Measurements from ENCODE around the gene SMARCC2.
"Not testable (repeated sequence)": the region's sequence is repeated elsewhere in the genome, so short reads cannot be mapped to it uniquely, and the experiment has no call there.

SMARCC2 gene

DNA sequence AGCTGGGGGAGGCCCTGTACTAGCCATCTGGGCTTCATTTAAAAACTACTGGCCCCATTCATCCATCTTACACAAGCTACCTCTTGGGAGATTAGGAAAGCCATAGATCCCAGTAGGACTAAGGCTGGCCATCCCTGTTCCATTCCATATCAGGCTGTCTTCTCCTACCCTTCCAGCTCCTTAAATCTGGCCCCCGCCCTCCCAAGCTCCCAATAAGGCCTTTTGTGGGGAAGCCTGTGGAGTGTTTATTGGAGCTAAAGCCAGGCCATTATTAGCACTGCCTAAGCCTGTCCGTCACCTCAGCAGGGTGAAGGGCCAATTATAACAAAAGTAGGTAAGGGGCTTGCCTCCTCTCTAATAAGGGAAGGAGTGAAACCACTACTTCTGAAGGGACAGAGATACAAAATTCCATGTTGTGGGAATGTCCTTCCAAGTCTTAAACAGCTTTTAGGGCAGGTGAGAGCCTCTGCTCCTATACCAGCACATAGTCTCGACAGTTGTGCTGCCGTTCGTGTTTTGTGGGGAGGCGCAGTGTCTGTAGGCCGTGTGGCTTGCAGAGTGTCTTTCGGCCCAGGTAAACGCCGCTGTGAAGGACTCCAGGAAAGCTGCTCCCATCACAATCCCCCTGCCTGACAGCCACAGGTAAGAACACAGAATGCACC lies 27.5 kb downstream of the SMARCC2 start:
- peak overlapping the region; percentile 53 for H3K4me3 Mint-ChIP-seq
- H3K27ac Mint-ChIP-seq, result peak overlapping the region; percentile 87
- H3K9me3 Mint-ChIP-seq, result no peaks in the 10 kb centered on the region
- H3K36me3 Mint-ChIP-seq, result peaks cover 14% of the 10 kb centered on the region
- peaks cover 38% of the 10 kb centered on the region for H3K4me1 Mint-ChIP-seq
- H3K27me3 Mint-ChIP-seq, result no peaks in the 10 kb centered on the region

DNA sequence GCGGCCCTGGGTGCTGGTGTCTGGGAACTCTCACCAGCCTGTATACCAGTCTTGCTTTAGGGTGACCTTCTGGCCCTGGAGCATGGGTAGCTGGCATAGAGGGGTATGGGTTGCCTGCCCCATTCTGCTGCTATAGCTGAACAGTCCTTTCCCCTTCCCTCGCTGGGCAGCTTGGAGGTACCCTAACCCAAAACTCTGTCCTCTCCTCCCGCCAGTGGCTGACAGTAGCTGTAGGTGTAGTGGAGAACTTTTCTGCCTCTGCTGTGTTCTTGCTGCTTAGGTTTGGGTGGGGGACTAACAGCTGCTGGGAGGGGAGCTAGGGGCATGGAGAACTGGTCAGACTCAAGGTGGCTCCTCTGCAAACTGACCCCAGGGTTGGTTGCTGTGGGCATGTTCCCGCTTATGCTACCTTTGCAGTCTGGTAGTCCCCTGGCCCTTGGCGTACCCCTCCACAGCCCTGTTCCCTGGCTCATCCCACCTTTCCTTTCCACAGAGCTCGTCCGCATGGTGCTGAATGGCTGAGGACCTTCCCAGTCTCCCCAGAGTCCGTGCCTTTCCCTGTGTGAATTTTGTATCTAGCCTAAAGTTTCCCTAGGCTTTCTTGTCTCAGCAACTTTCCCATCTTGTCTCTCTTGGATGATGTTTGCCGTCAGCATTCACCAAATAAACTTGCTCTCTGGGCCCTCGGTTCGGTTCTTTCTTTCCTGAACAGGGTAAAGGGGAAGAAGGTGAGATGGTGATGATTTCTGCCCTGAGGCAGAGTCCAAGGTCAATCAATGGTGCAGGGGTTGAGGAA lies 28.2 kb downstream of the SMARCC2 start:
- peaks cover 38% of the 10 kb centered on the region for H3K4me1 Mint-ChIP-seq
- H3K4me3 Mint-ChIP-seq, result peak overlapping the region; percentile 91
- peaks cover 14% of the 10 kb centered on the region for H3K36me3 Mint-ChIP-seq
- H3K27ac Mint-ChIP-seq, result peak overlapping the region; percentile 87
- no peaks in the 10 kb centered on the region for H3K27me3 Mint-ChIP-seq
- H3K9me3 Mint-ChIP-seq, result no peaks in the 10 kb centered on the region

DNA sequence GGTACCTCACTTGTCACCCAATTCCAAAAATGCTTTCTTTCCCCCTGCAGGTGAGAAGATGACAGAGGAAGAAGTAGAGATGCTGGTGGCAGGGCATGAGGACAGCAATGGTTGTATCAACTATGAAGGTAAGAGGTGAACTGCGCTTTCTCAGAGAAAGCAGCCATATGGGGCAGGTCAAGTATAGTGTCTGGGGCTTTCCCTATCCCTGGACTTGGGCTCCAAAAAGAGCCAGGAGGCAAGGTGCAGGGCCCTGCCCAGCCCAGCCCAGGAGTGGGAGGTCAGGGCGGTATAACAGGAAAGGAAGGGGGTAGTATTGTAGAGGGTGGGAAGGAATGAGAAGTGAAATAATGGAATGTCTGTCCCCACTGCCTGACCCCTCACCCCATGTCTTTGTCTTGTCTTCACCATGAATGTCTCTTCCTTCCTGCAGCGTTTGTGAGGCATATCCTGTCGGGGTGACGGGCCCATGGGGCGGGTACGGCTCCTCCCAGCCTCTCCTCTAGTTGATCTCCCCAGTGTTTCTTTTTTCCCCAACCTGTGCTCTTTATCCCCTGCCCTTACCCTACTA lies 29.0 kb downstream of the SMARCC2 start:
- H3K27ac Mint-ChIP-seq, result peak overlapping the region; percentile 87
- peak overlapping the region; percentile 91 for H3K4me3 Mint-ChIP-seq
- no peaks in the 10 kb centered on the region for H3K27me3 Mint-ChIP-seq
- peaks cover 11% of the 10 kb centered on the region for H3K36me3 Mint-ChIP-seq
- peaks cover 42% of the 10 kb centered on the region for H3K4me1 Mint-ChIP-seq
- no peaks in the 10 kb centered on the region for H3K9me3 Mint-ChIP-seq

DNA sequence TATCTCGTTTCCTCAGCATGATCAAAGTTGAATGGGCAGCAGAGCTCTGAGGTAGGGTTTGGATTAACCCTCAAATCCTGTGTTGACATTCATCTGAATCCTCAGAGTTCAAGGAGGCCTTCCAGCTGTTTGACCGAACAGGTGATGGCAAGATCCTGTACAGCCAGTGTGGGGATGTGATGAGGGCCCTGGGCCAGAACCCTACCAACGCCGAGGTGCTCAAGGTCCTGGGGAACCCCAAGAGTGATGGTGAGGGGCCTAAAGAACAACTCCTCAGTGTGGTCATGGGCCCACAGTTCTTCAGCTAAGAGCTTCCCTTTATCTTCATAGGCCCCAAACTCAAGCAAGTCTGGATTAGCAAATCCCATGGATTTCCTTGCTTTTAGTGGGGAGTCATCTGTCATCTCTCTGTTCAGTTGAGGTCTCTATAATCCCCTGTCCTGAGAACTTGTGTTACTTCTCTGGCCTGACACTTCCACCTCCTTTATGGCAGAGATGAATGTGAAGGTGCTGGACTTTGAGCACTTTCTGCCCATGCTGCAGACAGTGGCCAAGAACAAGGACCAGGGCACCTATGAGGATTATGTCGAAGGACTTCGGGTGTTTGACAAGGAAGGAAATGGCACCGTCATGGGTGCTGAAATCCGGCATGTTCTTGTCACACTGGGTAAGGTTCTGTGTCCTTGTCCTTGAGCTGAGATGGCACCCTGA lies 29.6 kb downstream of the SMARCC2 start:
- Mint-ChIP-seq H3K27me3 (no peaks in the 10 kb centered on the region), H3K4me3 (peak overlapping the region; percentile 91), H3K27ac (peak overlapping the region; percentile 87), H3K4me1 (peaks cover 44% of the 10 kb centered on the region), H3K36me3 (peaks cover 11% of the 10 kb centered on the region), H3K9me3 (no peaks in the 10 kb centered on the region)

DNA sequence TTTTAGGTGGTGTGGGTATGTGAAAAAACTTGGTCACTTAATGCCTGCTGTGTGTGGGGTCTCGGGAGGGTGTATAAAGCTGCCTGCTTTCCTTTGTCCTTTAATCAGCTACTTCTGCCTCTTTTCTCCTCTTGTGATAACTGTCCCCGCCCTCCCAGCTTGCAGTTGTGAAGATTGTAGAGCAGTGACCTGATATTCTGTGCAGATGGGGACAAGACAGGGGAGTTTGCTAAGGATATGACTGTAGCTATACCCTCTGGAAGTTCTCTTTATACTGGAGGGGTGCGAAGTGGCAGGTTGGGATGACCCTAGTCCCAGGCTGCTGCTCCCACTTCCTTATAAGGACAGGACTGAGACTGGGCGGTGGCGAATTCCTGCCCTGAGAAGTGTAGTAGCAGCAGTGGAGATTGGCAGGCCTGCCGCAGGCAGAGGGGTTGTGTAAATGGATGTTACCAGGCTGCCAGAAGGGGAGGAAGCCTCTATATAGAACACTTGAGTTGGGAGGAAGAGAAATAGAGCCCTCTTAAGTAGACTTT lies 30.3 kb downstream of the SMARCC2 start:
- Mint-ChIP-seq H3K36me3 (peaks cover 11% of the 10 kb centered on the region), H3K9me3 (no peaks in the 10 kb centered on the region), H3K4me3 (peak overlapping the region; percentile 91), H3K27me3 (no peaks in the 10 kb centered on the region), H3K27ac (peak overlapping the region; percentile 87), H3K4me1 (peaks cover 44% of the 10 kb centered on the region)

DNA sequence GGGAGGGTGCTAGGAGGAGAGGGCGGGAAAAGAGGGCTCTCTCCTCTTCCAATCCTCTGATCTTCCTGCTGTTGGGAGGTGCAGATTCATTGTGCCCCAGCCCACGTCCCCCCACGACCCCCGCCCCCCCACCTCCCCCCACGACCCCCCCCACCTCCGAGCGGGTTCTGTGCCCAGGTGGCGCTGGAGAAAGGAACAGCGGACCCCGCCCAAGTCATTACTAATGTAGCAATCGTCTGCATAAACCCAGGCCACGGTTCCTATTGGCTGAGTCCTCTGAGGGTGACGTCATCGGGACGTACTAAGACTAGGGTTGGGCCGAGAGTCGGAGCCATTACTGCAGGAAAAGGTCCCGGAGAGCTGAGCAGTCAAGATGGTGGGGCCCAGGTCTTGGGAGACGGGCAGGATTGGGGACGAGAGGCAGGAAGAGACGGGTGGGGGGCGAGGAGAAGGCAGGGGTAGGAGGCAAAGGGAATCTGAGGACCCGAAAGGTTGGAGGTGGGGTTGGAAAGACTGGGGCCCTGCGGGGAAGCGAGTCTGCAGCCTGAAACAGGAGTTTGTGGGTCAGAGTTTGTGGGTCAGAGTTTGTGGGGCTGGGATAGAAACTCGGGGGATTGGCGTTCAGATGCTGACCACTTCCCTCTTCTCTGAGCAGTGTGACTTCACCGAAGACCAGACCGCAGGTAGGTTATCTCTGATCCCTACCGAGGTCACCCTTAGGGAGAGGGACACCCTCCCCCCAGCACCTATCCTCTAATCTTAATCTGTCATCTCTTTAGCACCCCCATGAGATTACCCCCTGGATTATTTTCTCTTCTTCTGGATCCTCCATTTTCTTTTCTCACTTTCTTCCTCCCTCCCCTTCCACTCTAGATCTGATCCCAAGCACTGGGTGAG lies 31.0 kb downstream of the SMARCC2 start, which contains the start of gene MYL6:
MYL6 (plus strand) TSS at position 331 of the 897 bp plus-strand sequence; CDS start at position 374, 43 bp downstream.
- H3K4me3 Mint-ChIP-seq, result peak within 1 kb of the TSS; percentile 91
- peaks cover 11% of the 10 kb centered on the region for H3K36me3 Mint-ChIP-seq
- no peaks in the 10 kb centered on the region for H3K9me3 Mint-ChIP-seq
- H3K4me1 Mint-ChIP-seq, result peaks cover 46% of the 10 kb centered on the region
- H3K27ac Mint-ChIP-seq, result peak within 1 kb of the TSS; percentile 96
- no peaks in the 10 kb centered on the region for H3K27me3 Mint-ChIP-seq

DNA sequence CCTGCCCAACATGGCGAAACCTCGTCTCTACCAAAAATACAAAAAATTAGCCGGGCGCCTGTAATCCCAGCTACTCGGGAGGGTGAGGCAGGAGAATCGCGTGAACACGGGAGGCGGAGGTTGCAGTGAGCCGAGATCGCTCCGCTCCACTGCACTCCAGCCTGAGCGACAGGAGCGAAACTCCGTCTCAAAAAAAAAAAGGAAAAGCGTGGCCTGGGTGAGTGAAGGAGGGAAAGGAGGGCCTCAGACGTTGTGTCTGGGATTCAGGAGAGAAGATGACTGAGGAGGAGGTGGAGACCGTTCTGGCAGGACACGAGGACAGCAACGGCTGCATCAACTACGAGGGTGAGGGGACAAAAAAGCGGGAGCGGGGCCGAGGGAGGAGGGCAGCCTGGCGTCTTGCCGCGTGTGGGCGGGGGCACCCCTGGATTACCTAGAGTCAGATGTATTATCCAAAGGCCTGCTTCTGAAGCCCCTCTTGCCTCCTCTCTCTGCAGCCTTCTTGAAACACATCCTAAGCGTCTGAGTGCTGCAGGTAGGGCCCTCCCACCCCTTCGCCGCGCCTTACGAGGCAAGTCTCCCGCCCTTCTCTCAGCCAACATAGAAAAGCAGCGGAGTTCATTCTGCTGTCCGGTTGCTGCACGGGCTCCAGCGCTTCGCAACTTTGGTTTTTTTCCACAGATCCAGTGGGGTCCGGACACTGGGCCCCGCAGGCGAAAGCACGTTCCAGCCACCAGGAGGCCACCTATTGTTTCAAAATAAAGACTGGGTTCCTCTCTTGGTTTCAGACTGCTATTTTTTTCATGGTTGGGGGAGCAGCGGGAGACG lies 31.9 kb downstream of the SMARCC2 start:
- no peaks in the 10 kb centered on the region for H3K9me3 Mint-ChIP-seq
- H3K4me1 Mint-ChIP-seq, result peaks cover 50% of the 10 kb centered on the region
- peak overlapping the region; percentile 91 for H3K4me3 Mint-ChIP-seq
- peak overlapping the region; percentile 96 for H3K27ac Mint-ChIP-seq
- no peaks in the 10 kb centered on the region for H3K27me3 Mint-ChIP-seq
- H3K36me3 Mint-ChIP-seq, result peaks cover 10% of the 10 kb centered on the region

DNA sequence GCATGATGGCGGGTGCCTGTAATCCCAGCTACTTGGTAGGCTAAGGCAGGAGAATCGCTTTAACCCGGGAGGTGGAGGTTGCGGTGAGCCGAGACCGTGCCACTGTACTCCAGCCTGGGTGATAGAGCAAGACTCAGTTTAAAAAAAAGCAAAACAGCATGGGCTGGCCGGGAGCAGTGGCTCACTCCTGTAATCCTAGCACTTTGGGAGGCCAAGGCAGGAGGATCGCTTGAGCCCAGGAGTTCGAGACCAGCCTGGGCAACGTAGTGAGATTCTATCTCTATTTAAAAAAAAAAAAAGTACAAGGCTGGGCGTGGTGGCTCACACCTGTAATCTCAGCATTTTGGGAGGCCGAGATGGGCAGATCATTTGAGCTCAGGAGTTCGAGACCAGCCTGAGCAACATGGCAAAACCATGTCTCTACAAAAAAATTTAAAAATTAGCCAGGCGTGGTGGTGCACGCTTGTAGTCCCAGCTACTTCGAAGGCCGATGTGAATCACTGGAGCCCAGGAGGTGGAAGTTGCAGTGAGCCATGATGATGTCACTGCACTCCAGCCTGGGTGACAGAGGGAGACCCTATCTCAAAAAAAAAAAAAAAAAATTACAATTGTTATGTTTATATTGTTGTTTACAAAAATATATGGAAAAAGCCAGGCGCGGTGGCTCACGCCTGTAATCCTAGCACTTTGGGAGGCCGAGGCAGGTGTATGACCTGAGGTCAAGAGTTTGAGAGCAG lies 32.7 kb downstream of the SMARCC2 start:
- H3K27ac Mint-ChIP-seq, result not testable (repeated sequence)

DNA sequence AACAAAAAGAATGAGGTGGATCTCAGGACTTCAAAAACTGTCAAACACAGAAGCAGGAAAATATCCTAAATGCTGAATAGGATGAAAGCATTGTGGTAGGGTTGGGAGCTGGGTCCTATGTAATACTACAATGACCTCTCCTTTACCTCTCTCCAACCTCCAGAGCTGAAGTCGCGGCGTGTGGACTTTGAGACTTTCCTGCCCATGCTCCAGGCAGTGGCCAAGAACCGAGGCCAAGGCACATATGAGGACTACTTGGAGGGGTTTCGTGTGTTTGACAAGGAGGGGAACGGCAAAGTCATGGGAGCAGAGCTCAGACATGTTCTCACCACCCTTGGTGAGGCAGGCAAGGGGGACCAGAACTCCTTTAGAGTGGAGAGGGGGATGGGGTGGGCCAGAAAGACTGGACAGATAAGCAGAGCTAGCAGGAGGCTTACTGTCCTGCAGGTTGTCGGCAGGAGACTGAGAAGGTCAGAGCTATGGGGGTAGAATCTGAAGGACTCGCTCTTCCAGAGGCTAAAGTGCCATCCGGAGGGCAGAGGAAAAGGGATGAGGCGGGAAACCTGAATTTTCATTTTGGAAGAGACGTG lies 33.9 kb downstream of the SMARCC2 start:
- peaks cover 50% of the 10 kb centered on the region for H3K4me1 Mint-ChIP-seq
- H3K27ac Mint-ChIP-seq, result peak overlapping the region; percentile 59
- no peaks in the 10 kb centered on the region for H3K9me3 Mint-ChIP-seq
- peak overlapping the region; percentile 15 for H3K4me3 Mint-ChIP-seq
- peaks cover 5% of the 10 kb centered on the region for H3K36me3 Mint-ChIP-seq
- H3K27me3 Mint-ChIP-seq, result no peaks in the 10 kb centered on the region

More for the DNA sequence above, 32.7 kb downstream of the SMARCC2 start:
- Mint-ChIP-seq H3K4me3 (peak overlapping the region; percentile 91), H3K4me1 (peaks cover 52% of the 10 kb centered on the region)
- H3K27me3 Mint-ChIP-seq, H3K9me3 Mint-ChIP-seq, H3K36me3 Mint-ChIP-seq: not testable (repeated sequence)

DNA sequence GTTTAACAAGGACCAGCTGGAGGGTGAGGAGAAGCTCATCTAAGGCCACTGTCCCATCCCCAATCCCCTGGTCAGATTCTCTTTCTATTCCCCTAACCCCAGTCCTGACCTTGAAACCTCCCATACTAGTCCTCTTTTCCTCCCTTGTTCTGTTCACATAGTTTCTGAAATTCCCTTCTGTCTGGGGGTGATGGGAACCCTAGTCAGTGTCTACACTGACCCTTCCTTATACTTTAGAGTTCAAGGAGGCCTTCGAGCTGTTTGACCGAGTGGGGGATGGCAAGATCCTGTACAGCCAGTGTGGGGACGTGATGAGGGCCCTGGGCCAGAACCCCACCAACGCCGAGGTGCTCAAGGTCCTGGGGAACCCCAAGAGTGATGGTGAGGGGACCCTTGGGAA lies 34.5 kb downstream of the SMARCC2 start:
- no peak overlapping the region for H3K4me3 Mint-ChIP-seq
- H3K9me3 Mint-ChIP-seq, result no peaks in the 10 kb centered on the region
- H3K27me3 Mint-ChIP-seq, result no peaks in the 10 kb centered on the region
- H3K27ac Mint-ChIP-seq, result no peak overlapping the region
- peaks cover 49% of the 10 kb centered on the region for H3K4me1 Mint-ChIP-seq
- H3K36me3 Mint-ChIP-seq, result peaks cover 5% of the 10 kb centered on the region

DNA sequence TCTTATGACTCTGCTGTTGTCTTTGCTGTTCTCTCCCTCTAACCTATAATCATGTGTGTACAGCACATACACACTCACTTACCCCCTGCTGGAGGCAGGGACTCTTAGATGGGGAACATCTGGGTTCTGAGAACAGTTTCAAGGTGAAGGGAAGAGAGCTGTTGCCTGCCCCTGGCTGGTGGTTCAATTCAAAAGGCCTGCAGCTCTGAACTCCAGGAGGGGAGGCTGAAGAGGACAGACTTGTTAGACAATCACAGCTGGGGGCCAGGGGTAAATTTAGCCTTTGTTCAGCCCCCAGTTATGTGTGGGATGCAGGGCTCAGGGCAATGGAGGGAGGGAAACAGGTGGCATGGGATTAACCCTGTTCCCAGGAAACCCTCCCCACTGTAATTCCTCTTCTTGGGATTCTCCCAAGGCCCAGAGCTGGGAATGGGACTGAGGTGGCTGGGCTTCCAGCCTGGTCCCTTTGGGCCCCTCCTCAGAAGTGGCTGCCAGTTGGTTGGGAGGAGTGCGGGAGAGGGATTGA lies 35.0 kb downstream of the SMARCC2 start:
- Mint-ChIP-seq H3K27me3 (no peaks in the 10 kb centered on the region), H3K36me3 (peaks cover 5% of the 10 kb centered on the region), H3K4me1 (peaks cover 44% of the 10 kb centered on the region), H3K9me3 (no peaks in the 10 kb centered on the region), H3K27ac (no peak overlapping the region), H3K4me3 (no peak overlapping the region)

DNA sequence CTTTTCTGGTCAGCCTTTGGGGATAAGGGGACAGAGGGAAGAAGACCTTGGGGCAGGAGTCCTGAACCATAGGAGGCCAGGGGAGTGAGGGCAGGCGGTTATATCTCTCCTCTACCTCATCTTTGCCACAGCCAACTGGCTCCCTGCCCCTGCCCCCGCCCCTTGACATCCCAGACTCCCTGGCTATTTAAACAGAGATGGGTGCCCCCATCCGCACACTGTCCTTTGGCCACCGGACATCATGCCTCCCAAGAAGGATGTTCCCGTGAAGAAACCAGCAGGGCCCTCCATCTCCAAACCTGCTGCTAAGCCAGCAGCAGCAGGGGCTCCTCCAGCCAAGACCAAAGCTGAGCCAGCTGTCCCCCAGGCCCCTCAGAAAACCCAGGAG lies 35.6 kb downstream of the SMARCC2 start:
- H3K4me1 Mint-ChIP-seq, result peaks cover 40% of the 10 kb centered on the region
- peak overlapping the region; percentile 17 for H3K27ac Mint-ChIP-seq
- H3K4me3 Mint-ChIP-seq, result peak overlapping the region; percentile 33
- no peaks in the 10 kb centered on the region for H3K36me3 Mint-ChIP-seq
- H3K27me3 Mint-ChIP-seq, result no peaks in the 10 kb centered on the region
- no peaks in the 10 kb centered on the region for H3K9me3 Mint-ChIP-seq

Measured in activated naive CD4-positive, alpha-beta T cell treated with anti-CD3 and anti-CD28 coated beads, Interleukin-2, amount 50 U/mL, for 24 hours (primary cell).